SK-N-SH (cell line): ENCODE measurements around the gene RNF44. TPM values are rescaled to one million over a fixed set of nuclear protein-coding genes. Genes with fewer than 3 reads are reported as not detected.

ENCODE experiments used
- CTCF ChIA-PET: fragments of 300-600, 350-600 bp; formaldehyde crosslinking; extraction: SDS; loops from one replicate; lab custom pipeline; 2021; lab: Yijun Ruan, JAX
- POLR2A ChIA-PET: fragments of 350-600 bp; sonication (Branson Sonifier 250); formaldehyde crosslinking; extraction: SDS; loops from one replicate; lab custom pipeline; 2020; ENCODE audit warnings: antibody characterized with exemption, inconsistent platforms; lab: Yijun Ruan, JAX
- DNase-seq: peaks from one replicate; pipeline ENCODE4 v3.0.0; 2012
- H2AFZ ChIP-seq: fragments of 200-600 bp; sonication (generic); 2 replicates; pipeline ENCODE4 v1.8.1; 2016; ENCODE audit warnings: antibody characterized with exemption, mild to moderate bottlenecking, low read depth
- H3F3A ChIP-seq: fragments of 200-600 bp; sonication (generic); replicated peaks from 2 replicates; pipeline ENCODE3; 2016; ENCODE audit warnings: antibody characterized with exemption, mild to moderate bottlenecking; ENCODE audit not compliant: insufficient read depth
- H3K27ac ChIP-seq, 2 experiments: fragments of 200-500 bp in 1 of 2; fragments of 200-600 bp in 1 of 2; sonication (Bioruptor generic) in 1 of 2; sonication (generic), shearing (Covaris generic) in 1 of 2; 2 replicates each; pipeline versions ENCODE4 v1.5.1 to v1.6.1; 2014 to 2016; ENCODE audit warnings: low read depth in 2 of 2, inconsistent platforms in 1 of 2, low read length in 1 of 2, mild to moderate bottlenecking in 1 of 2, mixed read lengths in 1 of 2
- H3K27me3 ChIP-seq: fragments of 200-600 bp; sonication (generic), shearing (Covaris generic); 2 replicates; pipeline ENCODE4 v1.6.1; 2016; ENCODE audit warnings: mixed run types; ENCODE audit not compliant: insufficient read depth
- H3K36me3 ChIP-seq, 2 experiments: fragments of 200-500 bp in 1 of 2; fragments of 200-600 bp in 1 of 2; sonication (Bioruptor generic) in 1 of 2; sonication (generic) in 1 of 2; replicated peaks in 1 of 2; 2 replicates each; pipeline versions ENCODE3 to v1.5.1; 2014 to 2016; ENCODE audit warnings: low read length in 1 of 2, mild to moderate bottlenecking in 1 of 2; ENCODE audit not compliant: insufficient read depth in 2 of 2, control insufficient read depth in 1 of 2
- H3K4me1 ChIP-seq, 2 experiments: fragments of 200-500 bp in 1 of 2; fragments of 200-600 bp in 1 of 2; sonication (Bioruptor generic) in 1 of 2; sonication (generic), shearing (Covaris generic) in 1 of 2; 2 replicates each; pipeline versions ENCODE4 v1.5.1 to v1.6.1; 2014 to 2016; ENCODE audit warnings: low read depth in 1 of 2, low read length in 1 of 2, mixed run types in 1 of 2; ENCODE audit not compliant: insufficient read depth in 2 of 2, control insufficient read depth in 1 of 2
- H3K4me2 ChIP-seq: fragments of 200-600 bp; sonication (generic), shearing (Covaris generic); 2 replicates; pipeline ENCODE4 v1.6.1; 2017; ENCODE audit warnings: mixed run types
- H3K4me3 ChIP-seq, 2 experiments: fragments of 200-500 bp in 1 of 2; fragments of 200-600 bp in 1 of 2; sonication (Bioruptor generic) in 1 of 2; sonication (generic), shearing (Covaris generic) in 1 of 2; 2 replicates each; pipeline versions ENCODE4 v1.5.1 to v1.8.1; 2014 to 2016; ENCODE audit warnings: low read depth in 2 of 2, inconsistent platforms in 1 of 2, low read length in 1 of 2, mild to moderate bottlenecking in 1 of 2, mixed read lengths in 1 of 2, moderate library complexity in 1 of 2
- H3K79me2 ChIP-seq: fragments of 200-600 bp; sonication (generic); 2 replicates; pipeline ENCODE4 v1.8.1; 2017; ENCODE audit warnings: mild to moderate bottlenecking; ENCODE audit not compliant: insufficient read depth
- H3K9ac ChIP-seq: fragments of 200-600 bp; sonication (generic); 2 replicates; pipeline ENCODE4 v1.6.1; 2017; ENCODE audit warnings: mixed run types
- H3K9me2 ChIP-seq: fragments of 200-600 bp; sonication (generic); 2 replicates; pipeline ENCODE4 v1.6.1; 2017; ENCODE audit warnings: mixed run types
- H3K9me3 ChIP-seq: fragments of 200-600 bp; sonication (generic); 2 replicates; pipeline ENCODE4 v1.6.1; 2017; ENCODE audit warnings: mixed run types, mild to moderate bottlenecking, moderate library complexity
- H4K20me1 ChIP-seq: fragments of 200-600 bp; sonication (generic); 2 replicates; pipeline ENCODE4 v1.6.1; 2017; ENCODE audit warnings: mild to moderate bottlenecking, mixed run types; ENCODE audit not compliant: insufficient read depth
- ELF1 ChIP-seq: IDR thresholded peaks from 2 replicates; pipeline ENCODE4 v1.4.0; 2012
- EP300 ChIP-seq, 2 experiments: IDR thresholded peaks; 2 replicates each; pipeline versions ENCODE4 v1.4.0 to v1.6.1; 2012; ENCODE audit warnings: borderline replicate concordance in 1 of 2, low read depth in 1 of 2, low read length in 1 of 2
- EZH2phosphoT487 ChIP-seq: fragments of 200-600 bp; sonication (generic); IDR thresholded peaks from 2 replicates; pipeline ENCODE4 v1.6.1; 2017; ENCODE audit warnings: low read depth, mixed run types, mild to moderate bottlenecking, antibody characterized with exemption, moderate library complexity, borderline replicate concordance
- FOSL2 ChIP-seq: IDR thresholded peaks from 2 replicates; pipeline ENCODE4 v1.4.0; 2012; ENCODE audit warnings: low read depth, mild to moderate bottlenecking, moderate library complexity, borderline replicate concordance
- FOXJ3 ChIP-seq: sonication (generic); formaldehyde crosslinking; IDR thresholded peaks from 2 replicates; pipeline ENCODE4 v1.5.1; 2020; ENCODE audit warnings: mild to moderate bottlenecking, missing genetic modification reagents
- GATA2 ChIP-seq: sonication (generic); formaldehyde crosslinking; IDR thresholded peaks from 2 replicates; pipeline ENCODE4 v1.5.0; 2020; ENCODE audit warnings: mild to moderate bottlenecking, missing genetic modification reagents
- JUND ChIP-seq: IDR thresholded peaks from 2 replicates; pipeline ENCODE4 v1.4.0; 2012
- MAX ChIP-seq: IDR thresholded peaks from 2 replicates; pipeline ENCODE4 v1.4.0; 2012; ENCODE audit warnings: low read depth
- MEF2A ChIP-seq: IDR thresholded peaks from 2 replicates; pipeline ENCODE4 v1.4.0; 2012; ENCODE audit warnings: low read depth, borderline replicate concordance
- NFIC ChIP-seq: IDR thresholded peaks from 2 replicates; pipeline ENCODE4 v1.4.0; 2012; ENCODE audit warnings: borderline replicate concordance
- NRF1 ChIP-seq: IDR thresholded peaks from 2 replicates; pipeline ENCODE4 v1.6.1; 2012; ENCODE audit warnings: low read depth, mild to moderate bottlenecking, low read length
- POLR2AphosphoS5 ChIP-seq: IDR thresholded peaks from 2 replicates; pipeline ENCODE4 v1.6.1; 2012; ENCODE audit warnings: low read depth, low read length
- RAD21 ChIP-seq: IDR thresholded peaks from 2 replicates; pipeline ENCODE4 v1.6.1; 2012; ENCODE audit warnings: mild to moderate bottlenecking, low read length
- RCOR1 ChIP-seq: fragments of 150-350 bp; IDR thresholded peaks from 2 replicates; pipeline ENCODE4 v1.6.1; 2017; ENCODE audit warnings: antibody characterized with exemption, low read length
- REST ChIP-seq: IDR thresholded peaks from 2 replicates; pipeline ENCODE4 v1.6.1; 2012; ENCODE audit warnings: mild to moderate bottlenecking, low read depth, low read length, moderate library complexity
- RFX5 ChIP-seq: IDR thresholded peaks from 2 replicates; pipeline ENCODE4 v1.6.1; 2012; ENCODE audit warnings: mild to moderate bottlenecking, improper control_type of control experiment, low read length
- RXRA ChIP-seq: IDR thresholded peaks from 2 replicates; pipeline ENCODE4 v1.4.0; 2012; ENCODE audit warnings: low read depth, mild to moderate bottlenecking, borderline replicate concordance
- SIN3A ChIP-seq: IDR thresholded peaks from 2 replicates; pipeline ENCODE4 v1.6.1; 2012; ENCODE audit warnings: low read depth, mild to moderate bottlenecking, low read length, moderate library complexity, borderline replicate concordance
- SMC3 ChIP-seq: IDR thresholded peaks from 2 replicates; pipeline ENCODE4 v1.6.1; 2012; ENCODE audit warnings: low read depth, low read length, improper control_type of control experiment
- TCF12 ChIP-seq: IDR thresholded peaks from 2 replicates; pipeline ENCODE4 v1.4.0; 2012
- TEAD4 ChIP-seq: IDR thresholded peaks from 2 replicates; pipeline ENCODE4 v1.4.0; 2012; ENCODE audit warnings: mild to moderate bottlenecking, borderline replicate concordance; ENCODE audit not compliant: insufficient read depth
- USF1 ChIP-seq: IDR thresholded peaks from 2 replicates; pipeline ENCODE4 v1.4.0; 2012; ENCODE audit warnings: low read depth, borderline replicate concordance
- YY1 ChIP-seq: IDR thresholded peaks from 2 replicates; pipeline ENCODE4 v1.4.0; 2012; ENCODE audit warnings: low read depth, mild to moderate bottlenecking
- ZBTB33 ChIP-seq: IDR thresholded peaks from 2 replicates; pipeline ENCODE4 v1.4.0; 2012; ENCODE audit warnings: low read depth, borderline replicate concordance
- WGBS: methylation state at CpG from one replicate; pipeline ENCODE4 v1.1.6; 2017; ENCODE audit warnings: low lambda C conversion rate; 5-methylcytosine and 5-hydroxymethylcytosine counted together
- polyA plus RNA-seq, 3 experiments: library from polyadenylated mRNA; depleted of rRNA; stranded (reverse); fragments of >200 nt; gene quantifications; 2 replicates each; pipeline ENCODE4 v1.2.3, GENCODE V29; 2012
- TF ChIP-seq, protein P1 (sequence below): fragments of 200-600 bp; sonication (generic); IDR thresholded peaks from 2 replicates; pipeline ENCODE4 v1.6.1; 2017; ENCODE audit warnings: antibody characterized with exemption, mild to moderate bottlenecking, moderate library complexity

The RNF44 gene
- 13.2 and 17.9 TPM in 2 replicates for polyA plus RNA-seq (2012; rRNA removed)
- 7.3 and 9.9 TPM in 2 replicates for polyA plus RNA-seq (2012; cell fraction: cytosol; rRNA removed)
- polyA plus RNA-seq (2012; cell fraction: nucleus; rRNA removed) = 110 and 129 TPM in 2 replicates

DNA sequence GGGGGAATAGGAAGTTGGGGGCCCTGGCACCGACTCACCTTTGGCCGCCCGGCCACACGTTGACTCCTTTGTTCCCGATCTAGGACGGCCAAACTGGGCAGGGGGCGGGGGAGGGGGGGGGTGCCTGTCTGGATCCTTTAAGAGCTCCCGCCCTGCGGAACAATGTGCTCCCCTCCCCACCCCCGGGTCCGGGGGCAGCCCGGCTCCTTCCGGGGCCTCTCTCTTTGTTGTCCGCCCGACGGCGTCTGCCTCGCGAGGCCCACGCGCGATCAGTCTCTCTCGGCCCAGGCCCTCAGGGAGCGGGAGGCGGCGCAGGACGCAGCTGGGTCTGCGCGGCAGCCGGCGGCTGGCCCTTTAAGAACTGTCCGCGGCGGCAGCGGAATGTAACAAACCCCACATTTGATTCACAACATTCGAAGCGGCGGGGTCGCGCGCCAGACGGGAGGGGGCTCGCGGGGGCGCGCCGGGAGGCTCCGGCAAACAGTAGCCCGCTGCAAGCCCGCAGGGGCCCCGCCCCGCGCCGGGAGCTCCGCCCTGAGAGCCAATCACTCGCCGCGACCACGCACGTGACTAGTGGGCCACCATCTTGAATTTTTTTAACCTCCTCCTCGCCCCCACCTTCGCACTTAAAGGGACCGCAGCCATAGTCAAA, at the start of gene RNF44:
Gene RNF44 (minus strand): TSS at position 501 of the 652 bp plus-strand sequence. CDS start 4,930 bp downstream, outside the sequence.
- no peaks in the 10 kb centered on the region for H3K27me3 ChIP-seq
- H3K4me2 ChIP-seq = peak within 1 kb of the TSS; percentile 99
- H4K20me1 ChIP-seq = peaks cover 35% of the 10 kb centered on the region
- under 1% methylated on average over 29 of the region's 63 CpGs for WGBS
- H3K36me3 ChIP-seq = peaks cover 0 to 12% of the 10 kb centered on the region in 2 experiments
- peak within 1 kb of the TSS; percentile 73 to 97 for H3K4me3 ChIP-seq
- H3K9ac ChIP-seq = peak within 1 kb of the TSS; percentile 98
- ChIA-PET CTCF (interaction anchor here (1.0 to 6.0 kb wide), 4 partner anchors 16 to 121 kb away, joined by 3 to 28 read pairs (median 10); partner anchors contain the start of genes CLTB and FAF2), POLR2A (interaction anchor here (0.5 to 1.9 kb wide), 8 partner anchors 10 to 171 kb away, joined by 3 to 10 read pairs (median 3); partner anchors contain the start of genes HIGD2A, NOP16 and TSPAN17)
- H3K9me2 ChIP-seq = no peaks in the 10 kb centered on the region
- no peaks in the 10 kb centered on the region for H3F3A ChIP-seq
- H3K4me1 ChIP-seq = peaks cover 19 to 47% of the 10 kb centered on the region in 2 experiments; a peak in 3 of 4 replicates
- peak; percentile 96 for DNase-seq
- H3K79me2 ChIP-seq = peaks cover 46% of the 10 kb centered on the region
- no peaks in the 10 kb centered on the region for H3K9me3 ChIP-seq
- peak within 1 kb of the TSS; percentile 87 to 96 for H3K27ac ChIP-seq
- peak within 1 kb of the TSS; percentile 83 for H2AFZ ChIP-seq
- TF ChIP-seq TCF12 (0 out of 2 replicates have a peak, but pooled peaks have one; percentile 9), RFX5 (no peak), SMC3 (no peak), REST (peak; percentile 73), MAX (peak; percentile 78), RAD21 (no peak), TEAD4 (no peak), ZBTB33 (0 out of 2 replicates have a peak, but pooled peaks have one; percentile 60), USF1 (peak; percentile 93), RXRA (no peak), EZH2phosphoT487 (no peak), FOXJ3 (CRISPR knock-in tag) (no peak), NFIC (no peak), YY1 (peak; percentile 91), MEF2A (no peak; the same call in 1 of the 2 replicates), GATA2 (no peak), JUND (no peak), POLR2AphosphoS5 (no peak), SIN3A (peak; percentile 53), ELF1 (no peak; the same call in 1 of the 2 replicates), EP300 (IDR thresholded peaks at IDR 0.05; ENCODE audit: borderline replicate concordance in 1 of 2, low read depth in 1 of 2, low read length in 1 of 2) (0 out of 4 replicates have a peak, but pooled peaks of 1 of the 2 experiments have one; percentile 41), FOSL2 (no peak), RCOR1 (no peak), NRF1 (no peak)
- TF ChIP-seq, protein P1, sequence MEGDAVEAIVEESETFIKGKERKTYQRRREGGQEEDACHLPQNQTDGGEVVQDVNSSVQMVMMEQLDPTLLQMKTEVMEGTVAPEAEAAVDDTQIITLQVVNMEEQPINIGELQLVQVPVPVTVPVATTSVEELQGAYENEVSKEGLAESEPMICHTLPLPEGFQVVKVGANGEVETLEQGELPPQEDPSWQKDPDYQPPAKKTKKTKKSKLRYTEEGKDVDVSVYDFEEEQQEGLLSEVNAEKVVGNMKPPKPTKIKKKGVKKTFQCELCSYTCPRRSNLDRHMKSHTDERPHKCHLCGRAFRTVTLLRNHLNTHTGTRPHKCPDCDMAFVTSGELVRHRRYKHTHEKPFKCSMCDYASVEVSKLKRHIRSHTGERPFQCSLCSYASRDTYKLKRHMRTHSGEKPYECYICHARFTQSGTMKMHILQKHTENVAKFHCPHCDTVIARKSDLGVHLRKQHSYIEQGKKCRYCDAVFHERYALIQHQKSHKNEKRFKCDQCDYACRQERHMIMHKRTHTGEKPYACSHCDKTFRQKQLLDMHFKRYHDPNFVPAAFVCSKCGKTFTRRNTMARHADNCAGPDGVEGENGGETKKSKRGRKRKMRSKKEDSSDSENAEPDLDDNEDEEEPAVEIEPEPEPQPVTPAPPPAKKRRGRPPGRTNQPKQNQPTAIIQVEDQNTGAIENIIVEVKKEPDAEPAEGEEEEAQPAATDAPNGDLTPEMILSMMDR = no peak
